Keratinocyte (primary cell): ENCODE measurements around the gene NOLC1. TPM values are rescaled to one million over a fixed set of nuclear protein-coding genes. Genes with fewer than 3 reads are reported as not detected.

Source experiments
- DNase-seq: peaks from one replicate; pipeline ENCODE4 v3.0.0-alpha.2; 2011; ENCODE audit warnings: low read depth, missing footprints, low spot score
- FAIRE-seq: peaks from 2 replicates; lab custom pipeline; 2011; peaks lifted over from hg19 to GRCh38; lab: Jason Lieb, UNC
- H2AFZ ChIP-seq: 2 replicates; pipeline ENCODE4 v1.6.0; 2012; ENCODE audit warnings: low read length, control low read depth, inconsistent platforms; ENCODE audit not compliant: control insufficient read depth
- H3K27ac ChIP-seq: 2 replicates; pipeline ENCODE4 v1.5.1; 2011; ENCODE audit warnings: low read length; ENCODE audit not compliant: control insufficient read depth, insufficient read depth
- H3K27me3 ChIP-seq: 3 replicates; pipeline ENCODE4 v1.6.0; 2011; ENCODE audit warnings: low read length; ENCODE audit not compliant: control insufficient read depth, insufficient read depth; ENCODE audit errors: extremely low read depth
- H3K36me3 ChIP-seq, 2 experiments: 2 replicates in 1 of 2; 3 replicates in 1 of 2; pipeline ENCODE4 v1.5.1; 2011; ENCODE audit warnings: low read length in 2 of 2, mild to moderate bottlenecking in 1 of 2; ENCODE audit not compliant: control insufficient read depth in 2 of 2, insufficient read depth in 2 of 2; ENCODE audit errors: extremely low read depth in 1 of 2
- H3K4me1 ChIP-seq: 3 replicates; pipeline ENCODE4 v1.5.1; 2011; ENCODE audit warnings: low read length; ENCODE audit not compliant: control insufficient read depth, insufficient read depth; ENCODE audit errors: extremely low read depth
- H3K4me2 ChIP-seq: 3 replicates; pipeline ENCODE4 v1.6.0; 2011; ENCODE audit warnings: low read depth, low read length; ENCODE audit not compliant: control insufficient read depth, insufficient read depth; ENCODE audit errors: extremely low read depth
- H3K4me3 ChIP-seq, 3 experiments: fragments of 200-600 bp in 1 of 3; sonication (generic) in 1 of 3; 2 replicates in 2 of 3; 3 replicates in 1 of 3; pipeline ENCODE4 v1.5.1; 2011 to 2016; ENCODE audit warnings: low read length in 3 of 3, mild to moderate bottlenecking in 3 of 3, control low read depth in 2 of 3, inconsistent platforms in 1 of 3, low read depth in 1 of 3, mixed read lengths in 1 of 3, mixed run types in 1 of 3, moderate library complexity in 1 of 3; ENCODE audit not compliant: control insufficient read depth in 2 of 3, insufficient read depth in 2 of 3; ENCODE audit errors: extremely low read depth in 1 of 3
- H3K79me2 ChIP-seq: 2 replicates; pipeline ENCODE4 v1.6.0; 2012; ENCODE audit warnings: low read length; ENCODE audit not compliant: control insufficient read depth, insufficient read depth
- H3K9ac ChIP-seq: 3 replicates; pipeline ENCODE4 v1.6.0; 2011; ENCODE audit warnings: low read length; ENCODE audit not compliant: control insufficient read depth, insufficient read depth; ENCODE audit errors: extremely low read depth
- H3K9me1 ChIP-seq: 3 replicates; pipeline ENCODE4 v1.6.0; 2011; ENCODE audit warnings: low read length; ENCODE audit not compliant: control insufficient read depth, insufficient read depth; ENCODE audit errors: extremely low read depth
- H3K9me3 ChIP-seq: 2 replicates; pipeline ENCODE4 v1.5.1; 2012; ENCODE audit warnings: low read depth, low read length; ENCODE audit not compliant: control insufficient read depth
- H4K20me1 ChIP-seq: 3 replicates; pipeline ENCODE4 v1.6.0; 2011; ENCODE audit warnings: low read length; ENCODE audit not compliant: control insufficient read depth, insufficient read depth; ENCODE audit errors: extremely low read depth
- EZH2 ChIP-seq: IDR thresholded peaks from one replicate; pipeline ENCODE4 v1.6.1; 2012; ENCODE audit warnings: inconsistent platforms, mild to moderate bottlenecking, low read length, moderate library complexity
- dilution Hi-C: fragments of 300-500 bp; cut with MboI; formaldehyde crosslinking; loops from one replicate; pipeline ENCODE4 v1.7.0; 2020; ENCODE audit warnings: low sequenced_read_pairs; ENCODE audit not compliant: extremely low pct_ligation_motif_present
- polyA plus RNA-seq, 5 experiments: library from polyadenylated mRNA; depleted of rRNA in 3 of 5; stranded (reverse) in 3 of 5; stranded (forward) in 1 of 5; unstranded in 1 of 5; fragments of >200 nt; gene quantifications; 1 replicate in 1 of 5; 2 replicates in 3 of 5; 3 replicates in 1 of 5; pipeline versions ENCODE4 v1.2.1 to v1.2.3, GENCODE V29; 2011 to 2012; ENCODE audit warnings: missing spikeins in 2 of 5, low read depth in 1 of 5, low replicate concordance in 1 of 5
- TF ChIP-seq, protein P1 (sequence below), 3 experiments: IDR thresholded peaks in 1 of 3; conservative IDR thresholded peaks in 1 of 3; optimal IDR thresholded peaks in 1 of 3; 2 replicates in 2 of 3; 3 replicates in 1 of 3; pipeline versions ENCODE3 to v1.5.1; 2011; ENCODE audit warnings: low read length in 3 of 3, mild to moderate bottlenecking in 3 of 3, moderate library complexity in 2 of 3, control low read depth in 1 of 3, inconsistent platforms in 1 of 3; ENCODE audit not compliant: insufficient read depth in 2 of 3; ENCODE audit errors: extremely low read depth in 1 of 3

NOLC1 gene
- polyA plus RNA-seq, 1 donor (not counting 4 experiments of a cell fraction or from before 2014, with no cell fraction given) = 126 TPM

DNA sequence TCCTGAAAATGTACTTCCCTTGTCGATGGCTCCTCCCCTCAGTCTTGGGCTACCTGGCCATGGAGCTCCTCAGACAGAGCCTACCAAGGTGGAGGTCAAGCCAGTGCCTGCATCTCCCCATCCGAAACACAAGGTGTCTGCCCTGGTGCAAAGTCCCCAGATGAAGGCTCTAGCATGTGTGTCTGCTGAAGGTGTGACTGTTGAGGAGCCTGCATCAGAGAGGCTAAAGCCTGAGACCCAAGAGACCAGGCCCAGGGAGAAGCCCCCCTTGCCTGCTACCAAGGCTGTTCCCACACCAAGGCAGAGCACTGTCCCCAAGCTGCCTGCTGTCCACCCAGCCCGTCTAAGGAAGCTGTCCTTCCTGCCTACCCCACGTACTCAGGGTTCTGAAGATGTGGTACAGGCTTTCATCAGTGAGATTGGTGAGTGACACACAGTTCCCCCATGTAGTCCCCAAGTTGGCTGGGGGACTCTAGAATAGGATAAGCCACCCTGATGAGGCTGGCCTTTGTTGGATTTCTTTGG lies 10.5 kb upstream of the NOLC1 start:
- DNase-seq (no peak), FAIRE-seq (no peak)
- H3K4me2 ChIP-seq = no peak overlapping the region
- H3K4me1 ChIP-seq = peaks cover 7% of the 10 kb centered on the region
- no peak overlapping the region for H3K9ac ChIP-seq
- H3K36me3 ChIP-seq = peaks cover 59 to 65% of the 10 kb centered on the region in 2 experiments
- no peak overlapping the region for H3K27ac ChIP-seq
- dilution Hi-C loops = no loop called here
- no peaks in the 10 kb centered on the region for H3K9me3 ChIP-seq
- H3K4me3 ChIP-seq = no peak overlapping the region
- no peak overlapping the region for H2AFZ ChIP-seq
- TF ChIP-seq EZH2 = no peak
- TF ChIP-seq, protein P1, sequence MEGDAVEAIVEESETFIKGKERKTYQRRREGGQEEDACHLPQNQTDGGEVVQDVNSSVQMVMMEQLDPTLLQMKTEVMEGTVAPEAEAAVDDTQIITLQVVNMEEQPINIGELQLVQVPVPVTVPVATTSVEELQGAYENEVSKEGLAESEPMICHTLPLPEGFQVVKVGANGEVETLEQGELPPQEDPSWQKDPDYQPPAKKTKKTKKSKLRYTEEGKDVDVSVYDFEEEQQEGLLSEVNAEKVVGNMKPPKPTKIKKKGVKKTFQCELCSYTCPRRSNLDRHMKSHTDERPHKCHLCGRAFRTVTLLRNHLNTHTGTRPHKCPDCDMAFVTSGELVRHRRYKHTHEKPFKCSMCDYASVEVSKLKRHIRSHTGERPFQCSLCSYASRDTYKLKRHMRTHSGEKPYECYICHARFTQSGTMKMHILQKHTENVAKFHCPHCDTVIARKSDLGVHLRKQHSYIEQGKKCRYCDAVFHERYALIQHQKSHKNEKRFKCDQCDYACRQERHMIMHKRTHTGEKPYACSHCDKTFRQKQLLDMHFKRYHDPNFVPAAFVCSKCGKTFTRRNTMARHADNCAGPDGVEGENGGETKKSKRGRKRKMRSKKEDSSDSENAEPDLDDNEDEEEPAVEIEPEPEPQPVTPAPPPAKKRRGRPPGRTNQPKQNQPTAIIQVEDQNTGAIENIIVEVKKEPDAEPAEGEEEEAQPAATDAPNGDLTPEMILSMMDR (optimal IDR thresholded peaks at IDR 0.05 in 1 of 3, IDR thresholded peaks at IDR 0.05 in 1 of 3, conservative IDR thresholded peaks at IDR 0.05 in 1 of 3; ENCODE audit: extremely low read depth in 1 of 3, insufficient read depth in 2 of 3, low read length in 3 of 3) = no peak
- peaks cover 3% of the 10 kb centered on the region for H3K9me1 ChIP-seq
- no peaks in the 10 kb centered on the region for H3K27me3 ChIP-seq
- H4K20me1 ChIP-seq = peaks cover 40% of the 10 kb centered on the region
- peaks cover 79% of the 10 kb centered on the region for H3K79me2 ChIP-seq

DNA sequence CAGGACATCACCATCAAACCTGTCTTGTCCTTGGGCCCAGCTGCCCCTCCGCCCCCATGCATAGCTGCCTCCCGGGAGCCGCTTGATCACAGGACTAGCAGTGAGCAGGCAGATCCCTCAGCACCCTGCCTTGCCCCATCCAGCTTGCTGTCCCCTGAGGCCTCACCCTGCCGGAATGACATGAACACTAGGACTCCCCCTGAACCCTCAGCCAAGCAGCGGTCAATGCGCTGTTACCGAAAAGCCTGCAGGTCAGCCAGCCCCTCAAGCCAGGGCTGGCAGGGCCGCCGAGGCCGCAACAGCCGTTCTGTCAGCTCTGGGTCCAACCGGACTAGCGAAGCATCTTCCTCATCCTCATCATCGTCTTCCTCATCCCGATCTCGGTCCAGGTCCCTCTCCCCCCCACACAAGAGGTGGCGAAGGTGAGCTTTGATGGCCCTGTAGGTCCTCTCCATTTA lies 5.2 kb upstream of the NOLC1 start:
- Histone ChIP-seq H3K79me2 (peaks cover 45% of the 10 kb centered on the region), H3K4me2 (no peak overlapping the region), H2AFZ (no peak overlapping the region), H3K36me3 (peaks cover 41 to 53% of the 10 kb centered on the region in 2 experiments), H3K4me3 (no peak overlapping the region), H3K27ac (no peak overlapping the region), H3K9me1 (no peaks in the 10 kb centered on the region), H3K4me1 (peaks cover 23% of the 10 kb centered on the region), H4K20me1 (peaks cover 26% of the 10 kb centered on the region), H3K9ac (no peak overlapping the region), H3K9me3 (no peaks in the 10 kb centered on the region), H3K27me3 (no peaks in the 10 kb centered on the region)
- dilution Hi-C loops = no loop called here
- TF ChIP-seq, protein P1 (optimal IDR thresholded peaks at IDR 0.05 in 1 of 3, IDR thresholded peaks at IDR 0.05 in 1 of 3, conservative IDR thresholded peaks at IDR 0.05 in 1 of 3; ENCODE audit: extremely low read depth in 1 of 3, insufficient read depth in 2 of 3, low read length in 3 of 3) = no peak
- TF ChIP-seq EZH2 = no peak
- no peak for DNase-seq
- no peak for FAIRE-seq
